ENCODE data around the gene DOCK2.

The DOCK2 gene

DNA sequence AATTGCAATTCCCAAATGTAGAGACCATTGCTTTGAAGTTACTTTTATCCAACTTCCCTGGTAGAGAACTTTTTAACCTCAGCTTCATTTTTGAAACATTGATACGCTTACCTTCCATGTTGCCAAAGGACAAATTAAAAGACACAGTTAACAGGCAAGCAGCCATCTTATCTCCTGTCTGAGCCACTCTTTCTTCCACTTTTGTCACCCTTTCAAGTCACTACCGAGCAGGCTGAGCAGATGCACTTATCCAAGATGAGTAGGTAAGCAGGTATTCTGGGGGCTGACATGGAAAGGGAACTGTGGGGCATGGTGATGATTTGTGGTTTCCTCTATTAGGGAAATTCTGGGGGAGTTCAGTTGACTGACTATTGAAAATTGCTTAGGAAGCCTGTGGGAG lies 66.7 kb downstream of the DOCK2 start:
- no peak for DNase-seq (ENCODE audit: low spot score in 2 of 2)
- Histone ChIP-seq H3K27me3 (ENCODE audit: low read depth) (no peaks in the 10 kb centered on the region; the same call in 1 of the 2 replicates), H3K4me3 (no peak overlapping the region), H3K4me1 (no peaks in the 10 kb centered on the region), H3K9me3 (no peaks in the 10 kb centered on the region), H3K36me3 (replicated peaks) (no peaks in the 10 kb centered on the region)
- in situ Hi-C loops (cut with MboI; ENCODE audit: low sequenced_read_pairs), result no loop called here

DNA sequence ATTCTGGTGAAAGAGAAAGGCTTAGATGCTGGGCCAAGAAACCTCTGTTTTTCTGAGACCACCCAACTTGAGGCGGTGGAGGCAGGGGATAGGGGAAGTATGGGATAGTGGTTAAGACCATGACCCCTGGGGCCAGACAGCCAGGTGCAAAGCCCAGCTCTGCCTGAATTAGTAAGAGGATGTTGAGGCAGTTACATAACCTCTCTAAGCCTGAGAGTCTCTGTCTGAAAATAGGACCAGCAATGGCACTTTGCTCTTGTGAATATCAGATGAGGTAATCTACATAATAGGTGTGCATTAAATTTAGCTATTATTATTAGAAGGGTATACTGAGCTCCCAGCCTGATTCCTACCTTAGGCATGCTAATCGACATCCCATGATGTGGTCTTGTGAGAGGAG lies 68.2 kb downstream of the DOCK2 start:
- in situ Hi-C loops (cut with MboI; ENCODE audit: low sequenced_read_pairs), result no loop called here
- Histone ChIP-seq H3K9me3 (no peaks in the 10 kb centered on the region), H3K4me3 (no peak overlapping the region), H3K36me3 (replicated peaks) (no peaks in the 10 kb centered on the region), H3K4me1 (no peaks in the 10 kb centered on the region), H3K27me3 (ENCODE audit: low read depth) (no peaks in the 10 kb centered on the region; the same call in 1 of the 2 replicates)
- no peak for DNase-seq (ENCODE audit: low spot score in 2 of 2)

GRCh38 chr5:169706071-169706470 lies 69.0 kb downstream of the DOCK2 start:
- H3K4me3 ChIP-seq, result no peak overlapping the region
- no peaks in the 10 kb centered on the region; the same call in 1 of the 2 replicates for H3K27me3 ChIP-seq (ENCODE audit: low read depth)
- H3K36me3 ChIP-seq (replicated peaks), result no peaks in the 10 kb centered on the region
- no peaks in the 10 kb centered on the region for H3K9me3 ChIP-seq
- H3K4me1 ChIP-seq, result no peaks in the 10 kb centered on the region
- no peak for DNase-seq (ENCODE audit: low spot score in 2 of 2)
- in situ Hi-C loops (cut with MboI; ENCODE audit: low sequenced_read_pairs), result no loop called here

DNA sequence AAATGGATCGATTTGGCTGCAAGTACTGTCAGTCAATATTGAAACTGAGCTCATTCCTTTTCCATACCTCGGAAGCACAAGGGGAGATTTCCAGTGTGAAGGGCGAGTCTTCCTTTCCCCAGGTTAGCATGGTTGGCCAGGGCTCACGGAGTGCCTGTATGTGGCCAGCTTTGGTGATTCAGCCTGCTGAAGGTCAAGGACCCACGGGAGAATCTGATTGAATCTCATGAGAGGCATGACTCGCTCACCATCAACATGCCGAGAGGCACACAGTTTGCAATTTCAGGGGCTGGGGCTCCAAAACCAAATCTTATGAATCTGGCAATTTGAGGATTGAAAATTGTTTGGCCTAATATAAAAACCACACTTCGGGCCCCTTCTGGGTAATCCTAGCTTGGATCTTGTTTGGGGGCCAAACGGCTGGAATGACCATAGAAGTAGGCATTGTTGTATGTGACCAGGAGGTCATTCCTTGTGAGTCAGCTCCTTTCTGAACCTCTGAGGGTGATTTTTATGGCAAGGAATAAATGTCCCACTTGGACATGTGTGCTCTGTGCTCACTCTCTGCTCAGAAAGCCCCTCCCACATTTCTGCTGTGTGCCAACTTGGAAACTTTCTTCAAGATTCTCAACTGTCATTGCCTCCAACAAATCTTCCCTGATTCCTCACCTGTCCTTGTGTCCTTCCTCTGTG lies 69.8 kb downstream of the DOCK2 start:
- no peak for DNase-seq (ENCODE audit: low spot score in 2 of 2)
- H3K4me1 ChIP-seq, result no peaks in the 10 kb centered on the region
- in situ Hi-C loops (cut with MboI; ENCODE audit: low sequenced_read_pairs), result no loop called here

DNA sequence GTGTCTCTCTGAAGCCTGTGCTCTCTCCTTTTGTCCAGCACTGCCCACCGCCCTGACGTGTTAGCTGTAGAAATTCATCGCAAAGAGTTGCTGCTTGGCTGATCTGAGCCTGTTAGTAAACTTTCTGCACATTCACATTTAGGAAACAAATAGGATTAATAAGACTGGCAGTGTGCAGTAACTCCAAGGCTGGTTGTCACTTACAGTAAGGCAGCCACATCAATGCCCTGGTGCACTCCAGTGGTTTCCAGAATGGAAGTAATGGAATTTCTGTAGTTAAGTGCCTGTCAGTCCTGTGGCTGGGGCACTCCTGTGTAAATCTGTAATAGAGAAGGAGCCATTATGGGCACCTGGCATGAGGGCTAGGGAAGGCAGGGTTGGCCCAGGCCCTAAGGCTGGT lies 70.6 kb downstream of the DOCK2 start:
- H3K9me3 ChIP-seq, result no peaks in the 10 kb centered on the region
- no peaks in the 10 kb centered on the region for H3K27me3 ChIP-seq (ENCODE audit: low read depth)
- no peaks in the 10 kb centered on the region for H3K36me3 ChIP-seq (replicated peaks)
- H3K4me1 ChIP-seq, result no peaks in the 10 kb centered on the region
- in situ Hi-C loops (cut with MboI; ENCODE audit: low sequenced_read_pairs), result no loop called here
- DNase-seq (ENCODE audit: low spot score in 2 of 2), result no peak
- no peak overlapping the region for H3K4me3 ChIP-seq

More for the DNA sequence above, 69.8 kb downstream of the DOCK2 start:
- no peaks in the 10 kb centered on the region for H3K27me3 ChIP-seq (ENCODE audit: low read depth)
- H3K36me3 ChIP-seq (replicated peaks), result no peaks in the 10 kb centered on the region
- H3K9me3 ChIP-seq, result no peaks in the 10 kb centered on the region
- H3K4me3 ChIP-seq, result no peak overlapping the region

GRCh38 chr5:169710675-169711074 lies 73.6 kb downstream of the DOCK2 start:
- Histone ChIP-seq H3K9me3 (no peaks in the 10 kb centered on the region), H3K27me3 (ENCODE audit: low read depth) (no peaks in the 10 kb centered on the region), H3K36me3 (replicated peaks) (no peaks in the 10 kb centered on the region), H3K4me3 (no peak overlapping the region), H3K4me1 (no peaks in the 10 kb centered on the region)
- in situ Hi-C loops (cut with MboI; ENCODE audit: low sequenced_read_pairs), result no loop called here
- no peak for DNase-seq (ENCODE audit: low spot score in 2 of 2)

DNA sequence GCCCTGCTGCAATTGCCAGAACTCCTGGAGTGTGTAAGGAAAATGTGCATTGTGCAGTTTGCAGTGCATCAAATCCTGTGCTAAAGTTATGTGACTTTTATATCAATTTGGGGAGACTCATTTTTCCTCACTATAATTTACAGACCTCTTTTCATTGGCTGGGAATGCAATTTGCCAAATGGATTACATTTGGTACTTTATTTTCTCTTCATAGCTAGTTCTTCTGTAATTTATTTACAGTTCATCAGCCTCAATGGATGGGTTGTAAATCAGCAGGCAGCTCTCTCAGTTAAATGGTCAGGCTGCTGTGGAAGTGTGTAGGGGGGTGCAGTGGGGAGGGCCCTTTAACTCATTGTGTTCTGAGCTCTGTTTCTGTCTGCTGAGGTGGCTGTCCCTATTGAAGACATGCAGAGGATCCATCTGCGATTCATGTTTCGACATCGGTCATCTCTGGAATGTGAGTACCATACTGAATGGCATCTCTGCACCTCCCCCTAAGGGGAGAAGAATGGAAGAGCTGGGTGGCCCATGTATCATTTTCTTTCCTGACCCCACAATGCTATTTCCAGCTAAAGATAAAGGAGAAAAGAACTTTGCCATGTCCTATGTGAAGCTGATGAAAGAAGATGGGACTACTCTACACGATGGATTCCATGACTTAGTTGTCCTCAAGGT lies 74.6 kb downstream of the DOCK2 start:
- no peaks in the 10 kb centered on the region for H3K36me3 ChIP-seq (replicated peaks)
- H3K27me3 ChIP-seq (ENCODE audit: low read depth), result no peaks in the 10 kb centered on the region
- H3K9me3 ChIP-seq, result no peaks in the 10 kb centered on the region
- DNase-seq (ENCODE audit: low spot score in 2 of 2), result no peak
- H3K4me1 ChIP-seq, result no peaks in the 10 kb centered on the region
- no peak overlapping the region for H3K4me3 ChIP-seq
- in situ Hi-C loops (cut with MboI; ENCODE audit: low sequenced_read_pairs), result no loop called here

DNA sequence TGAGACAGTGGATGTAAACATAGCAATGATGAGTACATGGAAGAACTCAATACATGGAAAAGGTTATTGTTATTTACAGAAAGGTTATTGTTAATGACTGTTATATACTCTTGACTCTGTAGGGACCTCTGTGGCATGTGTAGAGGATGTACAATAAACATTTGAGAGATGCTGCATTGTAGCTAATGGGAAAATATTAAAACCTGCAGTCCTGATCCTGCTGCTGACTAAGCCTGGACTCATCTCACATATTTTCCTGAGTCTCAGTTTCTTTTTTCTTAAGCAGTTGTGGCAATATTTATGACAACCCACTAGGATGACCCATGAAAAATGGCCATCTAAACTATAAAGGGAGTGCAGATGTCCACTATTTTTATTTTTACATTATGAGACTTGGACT lies 75.4 kb downstream of the DOCK2 start:
- H3K36me3 ChIP-seq (replicated peaks), result no peaks in the 10 kb centered on the region
- H3K27me3 ChIP-seq (ENCODE audit: low read depth), result no peaks in the 10 kb centered on the region
- H3K9me3 ChIP-seq, result no peaks in the 10 kb centered on the region
- H3K4me1 ChIP-seq, result no peaks in the 10 kb centered on the region
- no peak for DNase-seq (ENCODE audit: low spot score in 2 of 2)
- H3K4me3 ChIP-seq, result no peak overlapping the region
- in situ Hi-C loops (cut with MboI; ENCODE audit: low sequenced_read_pairs), result no loop called here

- no peaks in the 10 kb centered on the region for H3K9me3 ChIP-seq
- H3K27me3 ChIP-seq (ENCODE audit: low read depth), result no peaks in the 10 kb centered on the region
Measured at GRCh38 chr5:169716287-169716686, 79.2 kb downstream of the DOCK2 start.

GRCh38 chr5:169717288-169717687 lies 80.2 kb downstream of the DOCK2 start:
- Histone ChIP-seq H3K9me3 (no peaks in the 10 kb centered on the region), H3K27me3 (ENCODE audit: low read depth) (no peaks in the 10 kb centered on the region), H3K4me3 (no peak overlapping the region), H3K36me3 (replicated peaks) (no peaks in the 10 kb centered on the region), H3K4me1 (no peaks in the 10 kb centered on the region)
- in situ Hi-C loops (cut with MboI; ENCODE audit: low sequenced_read_pairs), result no loop called here
- DNase-seq (ENCODE audit: low spot score in 2 of 2), result no peak

More at GRCh38 chr5:169716287-169716686, 79.2 kb downstream of the DOCK2 start:
- Histone ChIP-seq H3K4me3 (no peak overlapping the region), H3K4me1 (no peaks in the 10 kb centered on the region), H3K36me3 (replicated peaks) (no peaks in the 10 kb centered on the region)
- in situ Hi-C loops (cut with MboI; ENCODE audit: low sequenced_read_pairs), result no loop called here
- DNase-seq (ENCODE audit: low spot score in 2 of 2), result no peak

- Histone ChIP-seq H3K4me1 (no peaks in the 10 kb centered on the region), H3K4me3 (no peak overlapping the region), H3K36me3 (replicated peaks) (no peaks in the 10 kb centered on the region), H3K27me3 (ENCODE audit: low read depth) (no peaks in the 10 kb centered on the region), H3K9me3 (no peaks in the 10 kb centered on the region)
- in situ Hi-C loops (cut with MboI; ENCODE audit: low sequenced_read_pairs), result no loop called here
- DNase-seq (ENCODE audit: low spot score in 2 of 2), result no peak
Measured at GRCh38 chr5:169719360-169720314, 82.6 kb downstream of the DOCK2 start.

DNA sequence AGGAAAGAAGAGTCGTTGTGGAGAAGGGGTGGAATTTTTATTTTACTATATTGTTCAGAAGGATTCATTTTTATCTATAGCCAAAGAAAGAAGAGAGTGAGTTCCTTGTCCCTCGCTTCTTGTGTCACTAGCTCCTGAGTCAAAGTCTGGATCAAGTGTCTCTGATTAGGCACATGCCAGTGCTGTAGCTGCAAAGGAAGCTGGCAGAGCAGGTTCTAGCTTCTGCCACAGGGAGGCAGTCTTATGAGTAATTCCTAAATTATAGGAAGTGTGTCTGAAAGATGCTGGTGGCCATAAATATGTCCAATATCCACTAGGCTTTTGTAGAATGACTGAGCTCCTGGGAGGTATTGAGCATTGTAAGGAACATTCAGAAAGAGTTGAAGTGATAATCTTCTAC lies 84.7 kb downstream of the DOCK2 start:
- Histone ChIP-seq H3K27me3 (ENCODE audit: low read depth) (no peaks in the 10 kb centered on the region), H3K9me3 (no peaks in the 10 kb centered on the region), H3K4me1 (no peaks in the 10 kb centered on the region), H3K4me3 (no peak overlapping the region), H3K36me3 (replicated peaks) (no peaks in the 10 kb centered on the region)
- no peak for DNase-seq (ENCODE audit: low spot score in 2 of 2)
- in situ Hi-C loops (cut with MboI; ENCODE audit: low sequenced_read_pairs), result no loop called here

DNA sequence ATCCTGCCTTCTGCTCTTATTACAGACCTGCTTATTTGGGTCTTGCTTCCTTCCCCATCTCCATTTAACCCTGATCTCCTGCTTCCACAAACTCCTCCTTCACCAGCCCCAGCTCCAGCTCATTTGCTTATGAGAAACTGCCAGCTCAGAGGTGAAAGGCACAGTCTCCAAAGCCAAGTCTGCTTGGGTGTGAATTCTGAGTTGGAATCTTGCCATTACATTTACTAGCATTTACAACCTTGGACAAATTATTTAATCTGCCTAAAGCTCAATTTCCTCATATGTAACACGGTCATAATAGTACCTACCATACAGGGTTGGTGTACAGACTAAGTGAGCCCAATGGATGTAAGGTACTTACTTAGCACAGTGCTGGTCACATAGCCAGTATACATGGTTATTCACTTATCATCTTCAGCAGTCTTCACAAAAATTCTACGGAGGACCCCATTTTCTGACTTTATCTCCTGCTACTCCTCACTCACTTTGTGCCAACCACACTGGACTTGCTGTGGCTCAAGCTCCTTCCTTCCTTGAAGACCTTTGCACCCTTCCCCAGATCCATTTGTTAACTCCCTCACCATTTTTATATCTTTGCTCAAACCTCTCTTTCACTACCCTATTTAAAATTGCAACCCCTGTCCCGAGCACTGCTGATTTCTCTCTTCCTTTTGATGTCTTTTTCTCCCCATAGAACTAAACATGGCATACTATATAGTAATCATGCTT lies 86.2 kb downstream of the DOCK2 start:
- Histone ChIP-seq H3K27me3 (ENCODE audit: low read depth) (no peaks in the 10 kb centered on the region), H3K4me3 (no peak overlapping the region), H3K36me3 (replicated peaks) (no peaks in the 10 kb centered on the region), H3K9me3 (no peaks in the 10 kb centered on the region), H3K4me1 (no peaks in the 10 kb centered on the region)
- in situ Hi-C loops (cut with MboI; ENCODE audit: low sequenced_read_pairs), result no loop called here
- no peak for DNase-seq (ENCODE audit: low spot score in 2 of 2)

Measured in HAP-1 (cell line).